HFFc6 (cell line): Measurements from ENCODE around the gene HIPK2. TPM values are rescaled to one million over a fixed set of nuclear protein-coding genes. Genes with fewer than 3 reads are reported as not detected.

ENCODE experiments used
- DNase-seq: peaks from one replicate; pipeline ENCODE4 v3.0.0-alpha.2; 2018
- H3K27ac Mint-ChIP-seq: 2 replicates; pipeline ENCODE4 v1.8.0; 2020; ENCODE audit warnings: mild to moderate bottlenecking, mixed read lengths
- H3K27me3 Mint-ChIP-seq: 2 replicates; pipeline ENCODE4 v1.8.0; 2021; ENCODE audit warnings: mild to moderate bottlenecking, moderate library complexity, mixed read lengths; ENCODE audit not compliant: insufficient read depth
- H3K36me3 Mint-ChIP-seq: 2 replicates; pipeline ENCODE4 v1.8.0; 2021; ENCODE audit warnings: low read depth, mixed read lengths
- H3K4me1 Mint-ChIP-seq: 2 replicates; pipeline ENCODE4 v1.8.0; 2020; ENCODE audit warnings: low read depth, mixed read lengths
- H3K4me3 Mint-ChIP-seq: 2 replicates; pipeline ENCODE4 v1.8.0; 2020; ENCODE audit warnings: mild to moderate bottlenecking, moderate library complexity, mixed read lengths
- H3K9me3 Mint-ChIP-seq: 2 replicates; pipeline ENCODE4 v1.8.0; 2020; ENCODE audit warnings: mild to moderate bottlenecking, mixed read lengths
- CTCF ChIP-seq: fragments of 200-600 bp; sonication (generic); IDR thresholded peaks from 2 replicates; pipeline ENCODE4 v1.5.0; 2021; ENCODE audit warnings: antibody characterized with exemption, mild to moderate bottlenecking
- total RNA-seq, 6 experiments: library from RNA; stranded (reverse); fragmentation: NEBNext Ultra II Directional; extraction: Animal tissue kit (Norgen Biotek cat#: 25700); gene quantifications; 2 replicates in 1 of 6; 3 replicates in 5 of 6; pipeline ENCODE4 v1.2.3, GENCODE V29; 2021

The HIPK2 gene
- total RNA-seq, 6 experiments from 2014 or later: 14.6 to 33.4 (median 31.4) TPM

GRCh38 chr7:139702811-139703486 is 74.8 kb downstream of the HIPK2 start:
- no peaks in the 10 kb centered on the region for H3K4me1 Mint-ChIP-seq
- DNase-seq: no peak
- peaks cover 7% of the 10 kb centered on the region for H3K27me3 Mint-ChIP-seq
- H3K27ac Mint-ChIP-seq: no peak overlapping the region
- no peaks in the 10 kb centered on the region for H3K9me3 Mint-ChIP-seq
- peaks cover 37% of the 10 kb centered on the region for H3K36me3 Mint-ChIP-seq
- H3K4me3 Mint-ChIP-seq: no peak overlapping the region
- TF ChIP-seq CTCF: peak; percentile 17; the same call in 1 of the 2 replicates

- no peaks in the 10 kb centered on the region for H3K9me3 Mint-ChIP-seq
- no peak overlapping the region for H3K27ac Mint-ChIP-seq
- H3K4me1 Mint-ChIP-seq: no peaks in the 10 kb centered on the region
- H3K36me3 Mint-ChIP-seq: peaks cover 32% of the 10 kb centered on the region
- H3K27me3 Mint-ChIP-seq: peaks cover 7% of the 10 kb centered on the region
- no peak for TF ChIP-seq CTCF
- no peak for DNase-seq
- no peak overlapping the region for H3K4me3 Mint-ChIP-seq
Observed at GRCh38 chr7:139702313-139702731, 75.5 kb downstream of the HIPK2 start.

- H3K9me3 Mint-ChIP-seq: no peaks in the 10 kb centered on the region
- peaks cover 7% of the 10 kb centered on the region for H3K27me3 Mint-ChIP-seq
- no peaks in the 10 kb centered on the region for H3K4me1 Mint-ChIP-seq
- no peak for TF ChIP-seq CTCF
- DNase-seq: no peak
- peaks cover 28% of the 10 kb centered on the region for H3K36me3 Mint-ChIP-seq
- H3K27ac Mint-ChIP-seq: no peak overlapping the region
- no peak overlapping the region for H3K4me3 Mint-ChIP-seq
Observed at GRCh38 chr7:139701908-139702307, 75.9 kb downstream of the HIPK2 start.

GRCh38 chr7:139700505-139701235 is 77.1 kb downstream of the HIPK2 start:
- H3K4me1 Mint-ChIP-seq: peaks cover 6% of the 10 kb centered on the region; the same call in 1 of the 2 replicates
- peaks cover 7% of the 10 kb centered on the region for H3K27me3 Mint-ChIP-seq
- peaks cover 18% of the 10 kb centered on the region for H3K36me3 Mint-ChIP-seq
- H3K27ac Mint-ChIP-seq: no peak overlapping the region
- no peak for DNase-seq
- no peaks in the 10 kb centered on the region for H3K9me3 Mint-ChIP-seq
- TF ChIP-seq CTCF: no peak
- no peak overlapping the region for H3K4me3 Mint-ChIP-seq

GRCh38 chr7:139699640-139700504 is 77.9 kb downstream of the HIPK2 start:
- TF ChIP-seq CTCF: no peak
- Mint-ChIP-seq H3K9me3 (no peaks in the 10 kb centered on the region), H3K27me3 (peaks cover 6% of the 10 kb centered on the region), H3K27ac (no peak overlapping the region), H3K4me1 (peaks cover 8% of the 10 kb centered on the region; the same call in 1 of the 2 replicates), H3K4me3 (no peak overlapping the region), H3K36me3 (peaks cover 17% of the 10 kb centered on the region)
- DNase-seq: no peak
